GM19455 (cell line): ENCODE measurements around the gene CH25H.

Source experiments
- ATAC-seq: cut with Tn5 transposase; IDR thresholded peaks from one replicate; pipeline ENCODE4 v1.9.1; 2021; ENCODE audit not compliant: unreplicated experiment

CH25H gene

GRCh38 chr10:89159761-89160160 lies 47.4 kb downstream of the CH25H start:
- no peak for ATAC-seq

DNA sequence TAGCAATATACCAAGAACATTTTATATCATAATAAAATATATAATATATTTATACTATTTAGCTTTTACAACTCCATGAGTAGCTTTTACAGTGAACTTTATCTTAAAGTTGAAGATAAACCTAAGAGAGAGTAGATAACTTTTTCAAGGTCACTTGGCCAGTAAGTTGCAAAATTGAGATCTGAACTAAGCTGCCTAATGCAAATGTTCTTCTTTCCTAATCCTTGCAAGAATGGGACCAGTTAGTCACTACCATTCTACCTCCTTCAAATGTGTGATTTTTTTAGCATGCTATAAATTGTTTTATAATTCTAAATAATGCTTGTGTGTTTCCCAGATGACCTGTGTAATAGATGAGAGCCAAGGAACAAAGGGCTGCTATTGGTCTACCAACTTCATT lies 47.8 kb downstream of the CH25H start:
- no peak for ATAC-seq

DNA sequence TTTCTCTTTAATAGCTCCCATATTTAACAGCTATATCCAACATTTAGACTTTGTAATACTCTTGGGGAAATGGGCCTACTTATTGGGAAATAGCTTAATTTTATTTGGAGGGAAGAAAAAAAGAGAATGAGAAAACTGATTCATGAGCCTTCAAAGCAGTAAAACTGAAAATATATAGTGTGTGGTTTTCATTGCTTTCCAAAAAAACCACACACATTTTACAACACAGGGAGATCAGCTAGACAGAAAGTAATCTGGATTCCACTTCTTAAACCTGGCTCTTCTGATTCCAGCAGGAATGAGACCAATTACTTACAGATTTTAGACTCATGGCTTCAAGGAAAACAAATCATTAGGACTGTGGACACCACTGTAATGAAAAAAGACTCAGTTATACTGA lies 48.7 kb downstream of the CH25H start:
- no peak for ATAC-seq

DNA sequence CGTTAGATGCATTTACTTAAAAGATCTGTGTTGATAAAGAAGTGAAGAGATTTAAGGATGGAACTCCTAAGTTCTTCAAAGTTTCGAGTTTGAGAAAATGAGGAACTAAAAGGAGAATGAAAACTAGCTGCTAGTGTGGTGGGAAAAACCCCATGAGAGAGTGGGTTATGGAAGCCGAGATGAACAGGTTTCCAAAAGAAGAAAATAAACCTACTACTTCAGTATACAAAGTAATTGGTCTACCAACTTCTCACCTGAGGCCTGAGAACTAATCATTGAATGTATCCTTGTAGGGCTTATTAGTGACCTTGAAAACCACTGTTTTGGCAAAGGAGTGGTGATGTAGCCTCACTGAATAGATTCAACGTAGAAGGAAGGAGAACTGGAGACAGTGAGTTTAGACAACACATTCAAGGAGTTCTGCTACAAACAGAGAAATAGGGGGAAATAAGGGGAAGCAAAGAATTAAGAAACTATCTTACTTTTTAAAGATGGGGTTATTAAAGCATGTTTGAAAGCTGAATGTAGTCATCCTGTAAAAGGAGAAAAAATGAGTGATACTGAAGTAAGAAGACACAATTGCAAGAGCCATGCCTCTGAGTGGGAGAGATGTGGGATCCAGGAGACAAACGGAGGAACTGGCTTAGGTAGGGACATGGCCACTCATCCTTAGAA lies 50.8 kb downstream of the CH25H start:
- ATAC-seq, result no peak
